B cell (primary cell): Measurements from ENCODE around the gene CIBAR2. TPM values are rescaled to one million over a fixed set of nuclear protein-coding genes. Genes with fewer than 3 reads are reported as not detected.
A peak's percentile ranks its signal among the peaks of the same experiment; 100 is the strongest.

Experiments
- ATAC-seq: fragments of 200-7000 bp; cut with Tn5 transposase; one replicate; pipeline ENCODE4 v1.10.0; 2021; ENCODE audit warnings: low read depth, mild to moderate bottlenecking, moderate number of reproducible peaks, moderate library complexity
- CTCF ChIA-PET: fragments of 350-600 bp; sonication (Branson Sonifier 250); formaldehyde crosslinking; loops from one replicate; lab custom pipeline; 2021; ENCODE audit warnings: antibody characterized with exemption, inconsistent platforms; lab: Charles Lee
- POLR2A ChIA-PET: fragments of 350-600 bp; sonication (Branson Sonifier 250); formaldehyde crosslinking; loops from one replicate; lab custom pipeline; 2021; ENCODE audit warnings: antibody characterized with exemption; lab: Charles Lee
- DNase-seq: peaks from one replicate; pipeline ENCODE4 v3.0.0; 2013
- H2AFZ ChIP-seq: 2 replicates; pipeline ENCODE4 v1.6.1; 2012; ENCODE audit warnings: mild to moderate bottlenecking, low read depth, low read length; ENCODE audit not compliant: insufficient read depth, poor library complexity, severe bottlenecking
- H3K27ac ChIP-seq, 2 donors: 1 replicate in 1 of 2; 2 replicates in 1 of 2; pipeline ENCODE4 v1.5.1; 2012 to 2013; ENCODE audit warnings: low read length in 2 of 2, mild to moderate bottlenecking in 2 of 2, moderate library complexity in 1 of 2
- H3K27me3 ChIP-seq, 4 experiments: fragments of 200-600 bp in 1 of 4; sonication (generic) in 1 of 4; replicated peaks in 1 of 4; 1 replicate in 2 of 4; 2 replicates in 2 of 4; pipeline versions ENCODE4 v1.6.1 to v1.7.0; 2013 to 2016; ENCODE audit warnings: low read length in 3 of 4, mild to moderate bottlenecking in 2 of 4, mixed read lengths in 1 of 4, moderate library complexity in 1 of 4; ENCODE audit not compliant: insufficient read depth in 4 of 4, control insufficient read depth in 3 of 4; ENCODE audit errors: control extremely low read depth in 1 of 4
- H3K36me3 ChIP-seq, 2 experiments: replicated peaks in 1 of 2; 1 replicate in 1 of 2; 2 replicates in 1 of 2; pipeline versions ENCODE4 v1.6.1 to v1.7.1; 2013; ENCODE audit warnings: low read length in 1 of 2; ENCODE audit not compliant: insufficient read depth in 2 of 2, control insufficient read depth in 1 of 2; ENCODE audit errors: control extremely low read depth in 1 of 2, extremely low read depth in 1 of 2
- H3K4me1 ChIP-seq, 2 donors: fragments of 200-600 bp in 1 of 2; sonication (generic) in 1 of 2; 1 replicate in 1 of 2; 2 replicates in 1 of 2; pipeline versions ENCODE4 v1.5.1 to v1.6.1; 2013 to 2017; ENCODE audit warnings: low read length in 2 of 2; ENCODE audit not compliant: control insufficient read depth in 2 of 2, insufficient read depth in 2 of 2
- H3K4me2 ChIP-seq: replicated peaks from 2 replicates; pipeline ENCODE3; 2012; ENCODE audit warnings: mild to moderate bottlenecking, low read depth, low read length; ENCODE audit not compliant: poor library complexity, severe bottlenecking
- H3K4me3 ChIP-seq, 5 experiments: fragments of 200-600 bp in 1 of 5; sonication (generic) in 1 of 5; 1 replicate in 3 of 5; 2 replicates in 2 of 5; pipeline versions ENCODE4 v1.5.1 to v1.7.0; 2011 to 2016; ENCODE audit warnings: low read length in 4 of 5, mild to moderate bottlenecking in 4 of 5, low read depth in 2 of 5, control low read depth in 1 of 5, moderate library complexity in 1 of 5; ENCODE audit not compliant: insufficient read depth in 1 of 5; ENCODE audit errors: control extremely low read depth in 1 of 5, extremely low read depth in 1 of 5
- H3K79me2 ChIP-seq: fragments of 200-600 bp; sonication (generic); one replicate; pipeline ENCODE4 v1.6.0; 2016; ENCODE audit warnings: low read length; ENCODE audit not compliant: control insufficient read depth, insufficient read depth
- H3K9ac ChIP-seq: fragments of 200-600 bp; sonication (generic); 2 replicates; pipeline ENCODE4 v1.6.1; 2017; ENCODE audit warnings: mild to moderate bottlenecking, low read length, moderate library complexity
- H3K9me3 ChIP-seq, 3 donors: one replicate each; pipeline versions ENCODE4 v1.6.1 to v1.7.1; 2013; ENCODE audit warnings: low read length in 2 of 3; ENCODE audit not compliant: control insufficient read depth in 2 of 3, insufficient read depth in 1 of 3; ENCODE audit errors: control extremely low read depth in 1 of 3
- H4K20me1 ChIP-seq: 2 replicates; pipeline ENCODE4 v1.6.0; 2012; ENCODE audit warnings: mild to moderate bottlenecking, low read length; ENCODE audit not compliant: insufficient read depth, control insufficient read depth, poor library complexity, severe bottlenecking
- H3K27ac Mint-ChIP-seq: one replicate; pipeline ENCODE4 v1.8.0; 2021; ENCODE audit warnings: mixed read lengths
- H3K27me3 Mint-ChIP-seq: one replicate; pipeline ENCODE4 v1.8.0; 2021; ENCODE audit warnings: mixed read lengths
- H3K4me1 Mint-ChIP-seq: one replicate; pipeline ENCODE4 v1.8.0; 2021; ENCODE audit warnings: mixed read lengths
- H3K4me3 Mint-ChIP-seq: one replicate; pipeline ENCODE4 v1.8.0; 2021; ENCODE audit warnings: mixed read lengths
- H3K9me3 Mint-ChIP-seq: one replicate; pipeline ENCODE4 v1.8.0; 2022; ENCODE audit warnings: mixed read lengths; ENCODE audit not compliant: insufficient read depth
- CTCF ChIP-seq: fragments of 200-600 bp; IDR thresholded peaks from one replicate; pipeline ENCODE4 v1.8.0; 2022; ENCODE audit warnings: antibody characterized with exemption, mild to moderate bottlenecking
- EZH2 ChIP-seq: IDR thresholded peaks from 2 replicates; pipeline ENCODE4 v1.6.1; 2012; ENCODE audit warnings: borderline replicate concordance, low read depth, mild to moderate bottlenecking, moderate library complexity, low read length; ENCODE audit not compliant: insufficient read depth, poor library complexity, severe bottlenecking
- WGBS: methylation state at CpG from one replicate; pipeline ENCODE4 v1.1.5; 2013; ENCODE audit warnings: missing lambda C conversion rate; ENCODE audit not compliant: insufficient coverage; 5-methylcytosine and 5-hydroxymethylcytosine counted together
- intact Hi-C: fragments of 100-400 bp; cut with micrococcal nuclease; formaldehyde crosslinking; loops from one replicate; pipeline ENCODE4 v1.10.0; 2022
- polyA plus RNA-seq: library from polyadenylated mRNA; depleted of rRNA; stranded (reverse); fragments of >200 nt; gene quantifications from 2 replicates; pipeline ENCODE4 v1.2.3, GENCODE V29; 2012
- total RNA-seq, 2 donors: library from RNA; stranded (reverse); fragments of 120-200 nt in 1 of 2; gene quantifications; 1 replicate in 1 of 2; 2 replicates in 1 of 2; pipeline versions ENCODE4 v1.2.3 to v1.2.4, GENCODE V29; 2013 to 2022

CIBAR2 gene
- total and polyA plus RNA-seq, 2 donors (not counting 1 experiment from before 2014, with no cell fraction given): not detected

- TF ChIP-seq CTCF (no peak), EZH2 (no peak)
- H3K79me2 ChIP-seq: no peaks in the 10 kb centered on the region
- peaks cover 0 to 3% (median 0%) of the 10 kb centered on the region in 3 donors for H3K9me3 ChIP-seq
- H3K27me3 ChIP-seq: peaks cover 0 to 4% (median 0%) of the 10 kb centered on the region in 4 experiments
- Mint-ChIP-seq H3K4me3 (no peak overlapping the region), H3K27ac (no peak overlapping the region), H3K4me1 (peaks cover 10% of the 10 kb centered on the region), H3K27me3 (peaks cover 19% of the 10 kb centered on the region), H3K9me3 (no peaks in the 10 kb centered on the region)
- H3K36me3 ChIP-seq: no peaks in the 10 kb centered on the region
- H3K9ac ChIP-seq: no peak overlapping the region
- no peak overlapping the region for H2AFZ ChIP-seq
- intact Hi-C loops: no loop called here
- H4K20me1 ChIP-seq: no peaks in the 10 kb centered on the region
- 64% methylated on average over 12 of the region's 16 CpGs for WGBS
- H3K4me2 ChIP-seq: no peak overlapping the region
- no peak for DNase-seq
- no peak for ATAC-seq
- H3K4me3 ChIP-seq: no peak overlapping the region
- ChIA-PET POLR2A (no interaction called here), CTCF (interaction anchor here (2.0 kb wide), 1 partner anchor 9 kb away, joined by 5 read pairs; no protein-coding TSS in a partner anchor)
- peaks cover 12 to 17% of the 10 kb centered on the region in 2 donors for H3K4me1 ChIP-seq
- no peak overlapping the region for H3K27ac ChIP-seq
Measured at GRCh38 chr16:85077576-85078125, 34.6 kb downstream of the CIBAR2 start.

- Histone ChIP-seq H3K36me3 (no peaks in the 10 kb centered on the region), H3K4me3 (no peak overlapping the region), H2AFZ (no peak overlapping the region), H3K4me2 (peak overlapping the region; percentile 19), H3K4me1 (peaks cover 6 to 10% of the 10 kb centered on the region in 2 donors), H4K20me1 (no peaks in the 10 kb centered on the region), H3K9ac (no peak overlapping the region), H3K27me3 (peaks cover 0 to 4% (median 0%) of the 10 kb centered on the region in 4 experiments), H3K27ac (no peak overlapping the region), H3K9me3 (no peaks in the 10 kb centered on the region), H3K79me2 (no peaks in the 10 kb centered on the region)
- POLR2A ChIA-PET: no interaction called here
- no peaks in the 10 kb centered on the region for H3K9me3 Mint-ChIP-seq
- intact Hi-C loops: no loop called here
- H3K4me3 Mint-ChIP-seq: no peak overlapping the region
- peaks cover 15% of the 10 kb centered on the region for H3K27me3 Mint-ChIP-seq
- no peak for ATAC-seq
- H3K4me1 Mint-ChIP-seq: peaks cover 4% of the 10 kb centered on the region
- TF ChIP-seq EZH2 (no peak), CTCF (no peak)
- peak; percentile 40 for DNase-seq
- CTCF ChIA-PET: interaction anchor here (2.0 kb wide), 1 partner anchor 10 kb away, joined by 5 read pairs; no protein-coding TSS in a partner anchor
- 14% methylated on average over 10 of the region's 10 CpGs for WGBS
- no peak overlapping the region for H3K27ac Mint-ChIP-seq
Measured at GRCh38 chr16:85077039-85077438, 35.2 kb downstream of the CIBAR2 start.
